Stimulated activated CD4-positive, alpha-beta T cell treated with anti-CD3 and anti-CD28 coated beads, TNF-alpha, amount 100 ng/mL, for 48 hours (primary cell): ENCODE measurements around the gene PALM.
"Not testable (repeated sequence)": the region's sequence is repeated elsewhere in the genome, so short reads cannot be mapped to it uniquely, and the experiment has no call there.

Experiments
- DNase-seq, 3 donors: peaks; one replicate each; pipeline ENCODE4 v3.0.0-alpha.2; 2020; ENCODE audit warnings: low read depth in 3 of 3

The PALM gene

GRCh38 chr19:732148-733069, 23.7 kb downstream of the PALM start:
- no peak for DNase-seq

GRCh38 chr19:734716-735115, 26.0 kb downstream of the PALM start:
- no peak for DNase-seq

DNA sequence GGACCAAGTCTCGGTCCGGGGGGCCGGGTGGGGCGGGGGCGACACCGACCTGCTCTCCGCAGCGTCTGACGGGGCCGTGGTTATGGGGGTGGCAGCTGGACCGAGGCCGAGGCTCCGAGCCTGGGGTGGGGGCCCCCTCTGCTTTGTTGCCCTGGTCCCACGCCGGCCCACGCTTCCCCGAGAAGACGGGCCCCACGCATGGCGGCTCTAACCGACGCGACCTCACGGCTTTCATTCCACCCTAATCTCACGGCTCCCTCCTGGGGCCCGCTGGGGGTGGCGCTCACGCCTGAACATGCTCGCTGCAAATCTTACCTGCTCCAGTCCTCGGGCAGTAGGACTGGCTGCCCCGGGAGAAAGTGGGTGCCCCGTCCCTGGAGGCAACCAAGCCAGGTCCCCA, 27.4 kb downstream of the PALM start:
- DNase-seq: no peak

GRCh38 chr19:737591-738093, 28.9 kb downstream of the PALM start:
- peak; percentile 21 to 43 (median 23) for DNase-seq

DNA sequence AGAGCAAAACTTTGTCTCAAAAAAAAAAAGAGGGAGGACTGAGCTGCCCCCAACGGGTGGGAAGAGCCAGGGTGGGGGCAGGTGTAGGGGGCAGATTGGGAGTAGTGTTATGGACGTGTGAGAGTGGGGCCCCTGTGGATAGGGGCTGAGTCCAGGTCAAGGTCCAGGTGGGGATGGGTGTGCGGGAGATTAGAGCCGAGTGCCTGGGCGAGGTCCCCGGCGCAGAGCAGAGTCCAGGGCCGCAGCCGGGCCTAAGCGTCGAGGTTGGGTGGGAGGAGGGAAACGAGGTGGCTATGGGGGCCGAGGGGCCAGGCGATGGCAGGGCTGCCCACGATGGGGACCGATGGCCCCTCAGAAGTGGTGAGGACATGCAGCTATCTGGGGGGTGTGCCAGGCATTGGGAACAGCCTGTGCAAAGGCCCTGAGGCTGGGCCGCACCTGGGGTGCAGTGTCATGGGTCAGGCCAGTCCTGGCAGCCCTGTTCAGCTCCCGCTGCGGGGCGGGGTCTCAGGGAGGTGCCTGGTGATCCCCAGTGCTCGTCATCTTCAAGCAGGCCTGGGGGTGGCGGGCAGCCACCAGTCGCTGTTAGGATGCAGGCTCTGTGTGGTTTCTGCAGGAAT, 29.9 kb downstream of the PALM start:
- no peak for DNase-seq

DNA sequence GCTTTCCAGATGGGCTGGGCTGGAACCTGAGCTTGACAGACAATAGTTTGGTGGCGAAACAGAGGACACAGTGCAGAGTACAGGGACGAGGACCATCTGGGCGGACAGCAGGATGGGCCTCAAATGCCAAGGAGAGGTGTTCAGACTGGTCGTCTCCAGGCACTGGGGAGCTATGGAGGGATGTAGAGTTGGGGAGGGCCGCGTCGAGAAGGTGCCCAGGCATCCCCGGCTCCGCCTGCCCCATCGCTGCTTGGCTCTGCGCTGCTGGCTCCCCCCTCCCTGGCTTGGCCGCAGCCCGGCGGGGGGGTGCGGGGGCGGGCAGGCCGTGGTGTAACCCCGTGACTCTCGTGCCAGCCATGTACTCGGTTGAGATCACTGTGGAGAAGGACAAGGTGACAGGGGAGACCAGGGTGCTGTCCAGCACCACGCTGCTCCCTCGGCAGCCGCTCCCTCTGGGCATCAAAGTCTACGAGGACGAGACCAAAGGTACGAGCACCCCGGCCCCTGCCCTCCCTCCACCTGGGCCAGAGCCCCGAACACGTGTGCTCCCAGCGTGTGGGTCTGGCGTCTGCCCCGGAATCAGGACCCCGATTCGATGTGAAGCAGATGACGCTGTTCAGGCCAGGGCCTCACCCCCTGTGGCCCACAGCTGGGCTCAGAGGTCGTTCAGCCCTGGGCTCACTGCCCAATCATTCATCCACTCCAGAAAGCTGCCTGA, 31.4 kb downstream of the PALM start:
- no peak for DNase-seq

DNA sequence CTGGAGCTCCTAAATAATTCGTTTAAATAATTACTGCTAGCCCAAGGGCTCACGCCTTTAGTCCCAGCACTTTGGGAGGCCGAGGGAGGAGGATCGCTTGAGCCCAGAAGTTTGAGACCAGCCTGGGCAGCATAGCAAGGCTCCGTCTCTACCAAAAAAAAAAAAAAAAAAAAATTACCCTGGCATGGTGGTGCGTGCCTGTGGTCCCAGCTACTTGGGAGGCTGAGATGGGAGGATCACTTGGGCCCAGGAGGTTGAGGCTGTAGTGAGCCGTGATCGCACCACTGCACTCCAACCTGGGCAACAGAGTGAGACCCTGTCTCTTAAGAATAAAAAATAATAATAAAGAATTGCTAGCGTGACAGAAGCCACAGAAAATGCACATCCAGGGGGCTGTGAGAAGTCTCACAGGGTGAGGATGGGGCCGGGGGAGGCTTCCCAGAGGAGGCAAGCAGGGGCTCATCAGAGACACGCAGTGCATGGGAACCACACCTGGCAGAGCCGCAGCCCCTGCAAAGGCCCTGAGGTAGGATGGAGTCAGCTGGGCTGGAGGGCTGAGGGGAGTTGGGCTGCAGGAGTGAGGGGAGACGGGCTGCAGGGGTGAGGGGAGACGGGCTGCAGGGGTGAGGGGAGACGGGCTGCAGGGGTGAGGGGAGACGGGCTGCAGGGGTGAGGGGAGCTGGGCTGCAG, 32.2 kb downstream of the PALM start:
- DNase-seq: not testable (repeated sequence)

- no peak for DNase-seq
Measured at GRCh38 chr19:741506-742131, 32.9 kb downstream of the PALM start.

- no peak for DNase-seq
Measured at GRCh38 chr19:742540-743075, 33.9 kb downstream of the PALM start.

- no peak for DNase-seq
Measured at GRCh38 chr19:743168-743687, 34.5 kb downstream of the PALM start.

- DNase-seq: not testable (repeated sequence)
Measured at GRCh38 chr19:745138-745537, 36.4 kb downstream of the PALM start.

DNA sequence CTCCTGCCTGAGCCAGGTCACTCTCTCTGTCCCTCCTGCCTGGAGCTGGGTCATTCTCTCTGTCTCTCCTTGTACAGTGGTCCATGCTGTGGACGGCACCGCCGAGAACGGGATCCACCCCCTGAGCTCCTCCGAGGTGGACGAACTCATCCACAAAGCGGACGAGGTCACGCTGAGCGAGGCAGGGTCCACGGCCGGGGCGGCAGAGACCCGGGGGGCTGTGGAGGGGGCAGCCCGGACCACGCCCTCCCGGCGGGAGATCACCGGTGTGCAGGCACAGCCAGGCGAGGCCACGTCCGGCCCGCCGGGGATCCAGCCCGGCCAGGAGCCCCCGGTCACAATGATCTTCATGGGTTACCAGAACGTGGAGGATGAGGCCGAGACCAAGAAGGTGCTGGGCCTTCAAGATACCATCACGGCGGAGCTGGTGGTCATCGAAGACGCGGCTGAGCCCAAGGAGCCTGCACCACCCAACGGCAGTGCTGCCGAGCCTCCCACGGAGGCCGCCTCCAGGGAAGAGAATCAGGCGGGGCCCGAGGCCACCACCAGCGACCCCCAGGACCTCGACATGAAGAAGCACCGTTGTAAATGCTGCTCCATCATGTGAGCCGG, 37.6 kb downstream of the PALM start:
- no peak for DNase-seq

- no peak for DNase-seq
Measured at GRCh38 chr19:746956-747355, 38.2 kb downstream of the PALM start.

DNA sequence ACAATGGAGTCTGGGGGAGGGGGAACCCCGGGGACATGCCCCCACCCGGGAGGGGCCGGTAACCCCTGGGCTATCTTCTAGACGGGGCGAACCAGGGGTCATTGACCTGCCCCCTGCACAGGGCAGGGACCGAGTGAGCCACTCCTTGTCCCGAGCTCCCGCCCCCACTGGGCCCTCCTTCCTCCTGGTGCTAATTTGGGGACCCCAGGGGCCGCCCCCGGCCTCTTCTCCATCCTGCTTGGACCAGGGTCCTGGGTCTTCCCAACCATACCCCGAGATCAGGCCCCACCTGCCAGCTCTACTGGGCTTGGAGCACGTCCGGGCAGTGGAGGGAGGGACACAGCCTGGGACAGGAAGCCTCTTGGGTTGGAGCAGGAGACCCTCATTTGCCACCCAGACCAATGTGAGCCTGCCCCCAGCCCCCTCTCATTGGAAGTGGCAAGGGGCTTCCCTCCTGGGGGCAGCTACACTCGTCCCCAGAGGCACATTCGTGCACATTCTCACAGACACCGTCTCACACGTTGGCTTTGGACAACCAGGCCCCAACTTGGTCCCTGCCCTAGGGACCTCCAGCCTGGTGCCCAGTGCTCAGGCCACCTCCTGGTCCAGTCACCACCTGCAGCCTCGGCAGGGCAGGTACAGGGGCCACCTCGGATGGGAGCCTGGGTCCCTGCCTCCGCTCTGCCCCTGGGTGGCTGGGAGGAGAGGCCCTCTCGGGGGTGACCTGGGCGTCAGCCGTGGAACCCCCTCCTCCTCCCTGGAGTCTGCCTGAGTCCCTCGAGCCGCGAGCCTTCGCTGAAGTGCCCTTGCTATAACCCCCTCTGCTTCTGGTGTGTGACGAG, 38.9 kb downstream of the PALM start:
- no peak for DNase-seq

DNA sequence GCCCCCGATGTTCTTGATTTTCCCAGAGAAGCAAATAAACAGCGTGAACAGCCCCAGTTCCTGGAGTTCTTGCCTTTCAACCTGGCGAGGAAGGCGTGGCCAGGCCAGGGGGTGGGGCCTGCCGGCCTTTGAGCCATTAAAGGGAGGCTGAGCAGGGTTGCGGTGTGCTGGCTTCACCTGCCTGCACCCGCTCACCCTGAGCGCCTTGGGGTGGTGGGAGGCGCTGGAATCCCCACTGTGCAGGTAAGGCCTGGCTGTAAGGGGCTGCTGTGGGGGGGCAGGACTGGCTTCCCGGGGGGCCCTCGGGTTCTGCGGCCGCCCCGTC, 39.5 kb downstream of the PALM start:
- DNase-seq: no peak

DNA sequence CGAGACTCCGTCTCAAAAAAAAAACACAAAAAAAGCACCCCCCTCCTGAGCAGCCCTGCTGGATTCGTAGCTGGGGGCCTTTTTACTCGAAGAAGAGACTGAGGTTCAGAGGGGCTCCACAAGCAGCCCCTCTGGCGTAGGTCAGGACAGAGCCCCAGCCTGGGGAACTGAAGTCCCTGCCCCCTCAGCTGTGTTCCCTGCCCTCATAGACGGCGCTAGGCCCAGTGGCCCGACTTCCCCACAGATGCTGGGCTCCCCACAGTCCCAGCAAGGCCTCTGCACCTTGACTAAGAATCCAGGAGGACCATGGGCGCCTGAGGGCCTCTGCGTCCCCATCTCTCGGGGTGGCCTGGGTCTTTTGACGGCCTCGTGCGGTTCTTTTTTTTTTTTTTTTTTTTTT, 41.1 kb downstream of the PALM start:
- no peak for DNase-seq

DNA sequence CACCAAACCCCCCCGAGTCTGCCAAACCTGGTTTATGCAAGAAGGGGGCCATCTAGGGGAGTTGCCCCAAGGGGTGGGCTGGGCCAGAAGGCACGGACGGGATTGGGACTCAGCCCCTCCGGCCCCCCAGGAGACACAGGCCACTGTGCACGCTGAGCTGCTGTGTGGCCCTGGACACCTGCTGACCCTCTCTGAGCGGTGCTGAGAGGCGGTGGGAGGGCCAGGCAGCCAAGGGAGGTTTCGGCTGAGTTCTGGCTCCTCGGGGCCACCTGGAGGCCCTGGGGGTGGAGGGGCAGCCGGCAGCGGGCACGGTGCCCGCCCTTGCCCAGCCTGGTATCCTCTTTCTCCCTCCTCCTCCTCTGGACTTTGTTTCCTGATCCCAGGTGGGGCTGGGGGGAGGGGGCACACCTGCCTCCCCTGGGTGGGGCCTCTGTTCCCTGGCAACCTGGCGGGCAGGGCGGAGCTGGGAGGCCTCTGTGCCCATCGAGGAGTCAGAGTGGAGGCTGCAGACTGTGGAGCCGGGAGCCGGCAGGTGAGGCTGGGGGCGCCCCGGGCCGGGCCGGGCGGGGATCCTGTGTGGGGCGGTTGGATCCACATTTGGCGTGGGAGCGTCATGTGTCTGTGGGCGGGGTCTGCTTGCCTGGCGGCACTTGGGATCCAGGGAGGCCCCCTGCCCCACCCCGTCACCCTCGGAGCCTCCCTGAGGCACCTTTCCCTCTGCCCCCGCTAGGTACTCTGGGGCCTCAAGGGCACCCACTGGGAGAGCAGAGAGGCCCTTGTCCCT, 42.1 kb downstream of the PALM start, which contains the start of gene MISP:
MISP (plus strand) TSS at position 473 of the 784 bp plus-strand sequence. CDS start 5,835 bp downstream, outside the sequence.
- no peak for DNase-seq

DNA sequence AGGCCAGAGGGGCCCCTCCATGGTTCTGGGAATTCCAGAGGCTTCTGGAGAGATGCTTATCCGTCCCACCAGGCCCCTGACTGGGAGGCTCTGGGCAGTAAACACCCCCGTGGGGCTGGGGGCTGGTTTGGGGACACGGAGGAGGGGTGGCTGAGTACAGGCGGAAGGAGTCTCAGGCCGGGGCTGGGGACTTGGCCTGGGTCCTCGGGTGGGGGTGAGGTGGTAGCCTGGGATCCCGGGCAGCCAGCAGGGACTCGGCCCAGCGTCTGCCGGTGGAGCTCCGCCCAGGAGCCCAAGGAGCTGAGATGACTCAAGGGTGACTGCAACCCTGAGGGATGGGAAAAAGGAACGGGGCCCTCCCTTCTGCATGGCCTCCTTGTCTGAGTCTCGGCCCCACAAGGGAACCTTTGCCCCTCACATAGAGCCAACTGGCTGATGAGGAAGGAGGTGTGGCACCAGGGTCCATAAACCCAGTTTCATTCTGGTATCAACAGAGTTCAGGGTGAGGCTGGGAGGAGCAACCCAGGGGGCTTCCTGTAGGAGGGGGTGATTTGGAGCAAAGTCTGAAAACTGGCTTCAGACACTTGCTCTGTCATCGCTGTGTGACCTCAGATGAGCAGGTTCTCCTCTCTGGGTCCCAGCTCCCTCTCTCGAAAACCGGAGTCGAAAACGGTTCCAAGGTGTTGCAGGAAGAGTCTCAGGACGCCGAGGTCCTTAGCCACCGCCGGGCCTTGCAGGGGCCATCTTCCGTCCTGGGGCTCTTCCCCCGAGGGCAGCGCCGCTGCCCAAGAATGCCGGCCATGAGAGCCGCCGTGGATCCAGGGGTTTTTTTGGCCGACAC, 43.0 kb downstream of the PALM start:
- DNase-seq: no peak
